DMS153 treated with DMSO at 0.1 percent for 48 hours (cell line): Measurements from ENCODE around the gene SLC35F3.
"Not testable (repeated sequence)": the region's sequence is repeated elsewhere in the genome, so short reads cannot be mapped to it uniquely, and the experiment has no call there.

Source experiments
- DNase-seq: peaks from one replicate; lab custom pipeline; 2025; ENCODE audit not compliant: unreplicated experiment; lab: John Stamatoyannopoulos, UW

Gene SLC35F3

DNA sequence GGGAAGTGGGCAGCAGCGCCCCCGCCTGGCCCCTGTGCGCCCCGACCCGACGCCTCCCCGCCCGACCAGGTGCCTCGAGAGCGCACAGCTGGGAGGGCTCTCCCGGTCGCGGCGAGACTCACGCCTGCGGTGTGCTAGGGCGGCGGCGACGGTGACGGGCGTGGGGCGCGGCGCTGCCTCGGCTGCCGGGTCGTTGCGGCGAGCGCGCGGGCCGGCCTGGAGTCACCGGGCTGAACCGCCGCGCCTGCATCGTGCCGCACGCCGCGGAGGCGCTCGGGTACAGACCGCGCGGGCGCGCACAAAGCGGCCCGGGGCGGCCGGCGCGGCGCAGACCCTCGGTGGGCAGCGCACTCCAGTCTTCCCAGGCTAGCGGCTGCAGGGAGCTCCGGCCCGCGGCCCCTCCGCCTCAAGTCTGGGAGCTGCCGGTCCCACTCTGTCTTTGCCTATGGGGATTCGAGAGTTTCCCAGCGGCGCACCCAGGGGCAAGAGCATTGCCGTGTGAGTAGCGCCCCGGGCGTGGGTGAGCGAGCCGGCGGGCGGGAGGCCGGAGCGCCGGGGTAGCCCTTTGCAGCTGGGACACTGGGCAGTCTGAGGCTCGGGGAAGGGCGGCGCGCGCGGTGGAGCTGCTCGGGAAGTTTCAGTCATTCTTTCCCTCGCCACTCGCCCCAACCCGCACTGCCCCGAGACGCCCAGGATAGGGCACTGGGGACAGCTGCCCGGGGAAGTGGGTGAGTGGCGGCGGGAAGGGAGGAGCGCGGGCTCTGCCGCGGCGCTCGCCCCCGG, at the start of gene SLC35F3:
Gene SLC35F3, plus strand, starts transcription at position 44 of the 783 bp plus-strand sequence.
- DNase-seq, result no peak

DNA sequence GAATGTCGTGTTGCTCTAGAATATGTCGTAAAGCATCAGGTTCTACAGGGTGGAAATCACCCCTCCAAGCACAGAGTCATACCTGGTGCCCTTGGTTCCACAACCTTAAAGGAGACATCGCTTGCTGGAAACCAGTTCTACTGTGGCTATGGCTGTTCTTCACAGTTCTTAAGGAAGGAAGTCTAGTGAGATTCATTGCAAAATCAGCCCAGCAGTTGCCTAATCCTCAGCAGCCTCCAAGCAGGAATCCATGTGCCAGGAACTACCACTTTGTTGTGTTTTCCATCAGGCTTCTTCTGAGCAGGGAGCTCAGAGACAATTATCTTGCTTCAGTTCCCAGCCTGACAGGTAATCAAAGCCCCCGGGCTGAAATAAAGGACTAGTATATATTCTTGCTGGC, 45.0 kb upstream of the SLC35F3 start:
- no peak for DNase-seq

DNA sequence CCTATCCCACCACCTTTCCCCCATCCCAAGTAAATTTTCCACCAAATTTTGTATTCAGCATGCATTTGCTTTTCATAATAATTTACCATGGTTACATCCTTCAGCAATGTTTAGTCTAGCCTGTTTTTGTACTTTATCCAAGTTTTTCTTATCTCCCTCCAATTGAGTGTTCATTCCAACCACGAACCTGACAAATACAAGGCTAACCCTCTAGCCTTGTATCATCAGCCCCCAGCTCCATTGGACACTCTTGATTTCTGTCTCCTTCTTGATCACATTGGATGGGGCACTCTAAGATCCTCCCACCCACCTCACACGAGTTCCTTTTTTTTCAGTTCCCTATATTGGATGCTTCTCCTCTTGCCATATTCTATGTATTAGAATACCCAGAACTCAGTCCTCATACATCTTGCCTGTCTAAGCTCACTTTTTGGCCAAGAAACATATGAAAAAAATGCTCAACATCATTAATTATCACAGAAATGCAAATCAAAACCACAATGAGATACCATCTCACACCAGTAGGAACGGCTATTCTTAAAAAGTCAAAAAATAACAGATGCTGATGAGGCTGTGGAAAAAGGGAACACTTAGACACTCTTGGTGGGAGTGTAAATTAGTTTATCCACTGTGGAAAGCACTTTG, 40.5 kb upstream of the SLC35F3 start:
- DNase-seq, result no peak

DNA sequence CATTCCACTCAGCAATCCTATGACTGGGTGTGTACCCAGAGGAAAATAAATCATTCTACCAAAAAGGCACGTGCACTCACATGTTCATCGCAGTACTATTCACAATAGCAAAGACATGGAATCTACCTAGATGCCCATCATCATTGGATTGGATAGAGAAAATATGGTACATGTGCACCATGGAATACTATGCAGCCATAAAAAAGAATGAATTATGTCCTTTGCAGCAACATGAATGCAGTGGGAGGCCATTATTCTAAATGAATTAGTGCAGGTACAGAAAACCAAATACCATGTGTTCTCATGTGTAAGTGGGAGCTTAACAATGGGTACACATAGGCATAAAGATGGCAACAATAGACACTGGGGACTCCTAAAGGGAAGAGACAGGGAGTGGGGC, 39.9 kb upstream of the SLC35F3 start:
- DNase-seq, result no peak

DNA sequence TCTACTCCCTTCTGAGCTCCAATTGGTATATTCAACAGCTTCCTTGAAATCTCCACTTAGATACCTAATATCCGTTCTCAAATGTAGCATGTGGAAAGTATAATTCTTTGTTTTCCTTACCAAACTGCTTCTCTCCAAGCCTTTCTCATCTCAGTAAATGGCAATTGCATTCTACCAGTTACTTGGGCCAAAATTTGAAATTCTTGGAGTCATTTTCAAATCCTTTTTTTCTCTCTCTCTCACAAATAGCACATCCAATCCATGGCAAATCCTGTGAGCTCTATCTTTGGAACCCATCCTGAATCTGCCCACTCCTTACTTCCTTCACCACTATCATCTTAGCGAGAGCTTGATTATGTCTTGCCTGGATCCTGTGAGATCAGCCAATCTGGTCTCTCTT, 39.3 kb upstream of the SLC35F3 start:
- no peak for DNase-seq

DNA sequence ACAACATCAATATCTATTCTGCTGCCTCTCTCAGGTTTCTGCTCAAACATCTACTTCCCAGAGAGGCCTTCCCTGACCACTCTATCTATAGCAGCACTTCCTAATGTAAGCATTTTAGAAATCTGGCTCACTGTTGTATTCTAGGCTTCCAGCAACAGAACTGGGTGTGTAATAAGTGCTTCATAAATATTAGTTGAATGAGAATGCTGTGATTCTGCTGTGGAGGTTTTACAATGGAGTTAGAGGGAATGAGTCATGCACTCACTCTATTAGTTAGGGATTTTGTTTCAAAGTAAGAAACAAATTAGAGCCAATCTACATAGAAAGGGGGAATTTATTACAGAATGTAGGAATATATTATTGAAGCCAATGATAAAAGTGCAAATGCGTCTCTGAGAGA, 38.6 kb upstream of the SLC35F3 start:
- DNase-seq, result no peak

DNA sequence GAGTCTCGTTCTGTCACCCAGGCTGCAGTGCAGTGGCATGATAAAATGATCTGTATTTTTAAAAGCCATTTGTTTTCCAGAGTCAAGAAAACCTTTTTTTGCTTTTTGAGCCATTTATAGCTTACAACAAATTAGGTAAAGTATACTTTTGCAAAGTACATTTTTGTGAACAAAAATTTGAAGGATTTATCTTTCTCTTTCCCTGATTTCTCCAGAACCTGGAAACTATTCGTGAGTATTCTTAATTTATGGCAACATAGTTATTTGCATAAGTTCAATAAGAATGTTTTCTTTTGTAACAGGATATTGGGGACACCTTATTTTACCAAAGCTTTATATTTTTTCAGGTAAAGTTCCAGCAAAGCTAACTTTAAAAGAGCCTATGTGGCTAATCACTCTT, 37.4 kb upstream of the SLC35F3 start:
- DNase-seq, result no peak

DNA sequence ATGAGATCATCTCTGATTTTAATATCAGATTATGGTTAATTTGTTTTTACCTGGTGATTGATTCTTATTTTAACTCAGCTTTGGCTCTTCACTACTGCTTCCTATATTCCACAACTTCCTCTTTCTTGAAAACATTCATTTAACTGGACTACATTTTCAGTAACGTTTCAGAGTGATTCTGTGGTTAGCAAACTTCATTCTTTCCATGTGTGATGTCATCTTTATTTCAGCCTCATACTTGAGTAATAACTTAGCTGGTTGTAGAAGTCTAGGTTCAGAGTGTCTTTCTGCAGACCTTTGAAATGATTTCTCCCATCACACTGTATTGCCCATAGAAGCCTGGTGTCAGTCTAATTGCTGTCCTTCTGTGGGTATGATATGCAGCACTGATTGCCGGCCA, 36.0 kb upstream of the SLC35F3 start:
- no peak for DNase-seq

DNA sequence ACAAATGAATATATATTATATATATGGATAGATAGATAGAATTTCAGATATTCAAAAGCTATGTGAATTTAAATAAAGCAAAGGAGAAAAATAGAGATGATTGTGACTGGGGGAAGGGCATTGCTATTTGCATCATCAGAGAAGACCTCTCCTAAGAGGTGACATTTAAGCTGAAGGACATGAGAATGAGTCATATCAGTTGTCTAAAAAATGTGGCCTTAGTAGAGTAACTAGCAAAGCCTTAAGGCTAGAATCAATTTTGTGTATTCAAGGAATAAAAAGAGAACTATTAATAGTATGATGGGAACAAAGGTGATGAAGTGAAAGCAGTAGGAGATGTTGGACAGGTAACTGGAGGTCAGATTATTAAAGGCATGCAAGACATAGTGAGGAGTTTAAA, 34.8 kb upstream of the SLC35F3 start:
- no peak for DNase-seq

DNA sequence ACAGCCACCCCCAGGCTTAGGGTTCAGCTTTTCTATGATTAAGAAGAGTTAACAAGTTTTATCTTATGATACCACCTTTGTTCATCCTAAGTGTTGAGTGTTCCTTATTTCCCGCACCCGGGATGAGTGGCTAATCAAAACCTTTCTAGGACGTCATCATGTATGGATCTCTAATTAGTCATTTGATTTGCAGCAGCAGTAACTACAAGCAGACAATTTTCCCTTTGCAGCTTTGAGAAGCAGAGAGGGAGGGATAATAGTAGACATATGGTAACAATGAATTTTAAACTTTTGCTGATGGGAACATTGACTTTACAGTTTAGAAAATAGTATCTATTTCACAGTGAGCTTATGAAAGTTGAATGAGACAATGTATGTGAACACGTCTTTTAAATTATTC, 30.8 kb upstream of the SLC35F3 start:
- no peak for DNase-seq

DNA sequence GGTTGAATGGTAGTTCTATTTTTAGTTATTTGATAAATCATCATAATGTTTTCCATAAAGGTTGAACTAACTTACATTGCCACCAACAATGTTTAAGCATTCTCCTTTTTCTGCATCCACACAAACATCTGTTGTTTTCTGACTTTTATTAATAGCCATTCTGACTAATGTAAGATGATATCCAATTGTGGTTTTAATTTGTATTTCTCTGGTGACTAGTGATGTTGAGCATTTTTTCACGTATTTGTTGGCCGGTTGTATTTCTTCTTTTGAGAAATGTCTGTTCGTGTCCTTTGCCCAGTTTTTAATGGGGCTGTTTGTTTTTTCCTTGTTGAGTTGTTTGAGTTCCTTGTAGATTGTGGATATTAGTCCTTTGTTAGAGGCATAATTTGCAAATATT, 24.6 kb upstream of the SLC35F3 start:
- DNase-seq, result no peak

DNA sequence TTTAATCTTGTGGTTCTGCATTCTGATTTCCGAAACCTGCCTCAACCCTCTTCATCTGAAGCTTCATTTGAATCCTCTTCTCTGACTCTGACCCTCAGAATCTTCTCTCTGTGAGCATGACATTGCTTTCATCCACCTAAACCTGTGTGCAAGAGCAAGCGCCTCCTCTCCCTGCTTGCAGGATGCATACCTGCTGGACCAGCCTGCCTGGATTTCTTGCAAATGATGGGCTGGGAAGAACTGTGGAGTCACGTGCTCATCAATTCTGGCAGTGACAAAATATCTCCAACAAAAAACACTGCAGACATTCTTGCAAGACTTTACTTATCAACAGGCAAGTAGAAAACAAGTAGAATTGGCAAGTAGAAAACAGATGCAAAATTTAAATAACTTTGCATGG, 20.8 kb upstream of the SLC35F3 start:
- DNase-seq, result no peak

DNA sequence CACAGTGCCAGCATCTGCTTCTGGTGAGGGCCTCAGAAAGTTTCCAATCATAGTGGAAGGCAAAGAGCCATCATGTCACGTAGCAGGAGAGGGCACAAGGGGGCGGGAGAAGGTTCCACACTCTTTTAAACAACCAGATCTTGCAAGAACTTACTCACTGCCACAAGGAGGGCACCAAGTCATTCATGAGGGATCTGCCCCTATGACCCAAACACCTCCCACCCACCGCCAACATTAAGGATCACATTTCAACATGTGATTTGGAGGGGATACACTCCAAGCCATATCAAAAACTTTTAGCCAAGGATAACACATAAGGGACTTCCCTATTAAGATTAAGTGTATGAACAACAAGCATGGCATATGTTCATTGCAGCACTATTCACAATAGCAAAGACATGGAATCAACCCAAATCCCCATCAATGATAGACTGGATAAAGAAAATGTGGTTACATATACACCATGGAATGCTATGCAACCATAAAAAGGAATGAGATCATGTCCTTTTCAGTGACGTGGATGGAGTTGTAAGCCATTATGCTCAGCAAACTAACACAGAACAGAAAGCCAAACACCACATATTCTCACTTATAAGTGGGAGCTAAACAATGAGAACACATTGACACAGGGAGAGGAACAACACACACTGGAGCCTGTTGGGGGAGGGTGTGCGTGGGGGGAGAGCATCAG, 19.9 kb upstream of the SLC35F3 start:
- no peak for DNase-seq

DNA sequence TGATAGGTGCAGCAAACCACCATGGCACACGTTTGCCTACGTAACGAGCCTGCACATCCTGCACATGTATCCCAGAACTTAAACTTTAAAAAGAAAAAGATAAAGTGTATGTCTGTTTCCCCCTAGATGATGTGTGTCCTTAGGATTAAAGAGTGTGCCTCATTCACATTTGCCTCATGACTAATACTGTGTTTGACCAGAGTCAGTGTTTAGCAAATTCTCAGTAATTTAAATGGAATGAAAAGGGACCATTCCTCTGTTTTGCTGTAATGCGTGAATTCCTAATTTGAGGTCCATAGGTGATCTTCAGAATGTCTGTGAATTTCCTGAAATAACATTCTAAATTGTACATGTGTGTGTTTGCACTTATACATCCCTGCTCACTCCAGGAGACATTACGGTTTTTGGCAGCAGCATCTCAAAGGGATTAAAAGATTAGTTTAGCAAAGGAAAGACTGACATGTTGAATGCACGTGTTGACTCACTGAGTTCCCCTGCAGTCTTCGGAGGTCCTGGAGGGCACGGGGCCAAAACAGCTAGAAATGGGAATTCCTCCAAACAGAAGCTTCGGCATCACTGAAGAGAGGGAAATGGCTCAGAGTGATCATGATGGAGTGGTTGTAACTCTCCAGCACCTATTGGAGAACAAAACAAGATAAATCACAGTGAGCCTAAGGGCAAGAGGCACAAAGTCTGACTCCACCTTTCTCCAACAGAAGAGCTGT, 19.1 kb upstream of the SLC35F3 start:
- DNase-seq, result no peak

DNA sequence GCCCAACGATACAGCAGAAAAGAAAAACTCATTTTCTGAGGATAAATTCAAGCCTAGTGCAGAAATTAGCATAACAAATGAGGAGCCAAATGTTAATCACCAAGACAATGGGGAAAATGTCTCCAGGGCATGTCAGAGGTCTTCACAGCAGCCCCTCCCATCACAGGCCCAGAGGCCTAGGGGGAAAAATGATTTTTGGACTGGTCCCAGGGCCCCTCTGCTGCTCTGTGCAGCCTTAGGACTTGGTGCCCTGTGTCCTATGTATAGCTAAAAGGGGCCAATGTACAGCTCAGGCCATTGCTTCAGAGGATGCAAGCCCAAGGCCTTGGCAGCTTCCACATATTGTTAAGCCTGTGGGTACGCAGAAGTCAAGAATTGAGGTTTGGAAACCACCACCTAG, 13.3 kb upstream of the SLC35F3 start:
- DNase-seq, result not testable (repeated sequence)

DNA sequence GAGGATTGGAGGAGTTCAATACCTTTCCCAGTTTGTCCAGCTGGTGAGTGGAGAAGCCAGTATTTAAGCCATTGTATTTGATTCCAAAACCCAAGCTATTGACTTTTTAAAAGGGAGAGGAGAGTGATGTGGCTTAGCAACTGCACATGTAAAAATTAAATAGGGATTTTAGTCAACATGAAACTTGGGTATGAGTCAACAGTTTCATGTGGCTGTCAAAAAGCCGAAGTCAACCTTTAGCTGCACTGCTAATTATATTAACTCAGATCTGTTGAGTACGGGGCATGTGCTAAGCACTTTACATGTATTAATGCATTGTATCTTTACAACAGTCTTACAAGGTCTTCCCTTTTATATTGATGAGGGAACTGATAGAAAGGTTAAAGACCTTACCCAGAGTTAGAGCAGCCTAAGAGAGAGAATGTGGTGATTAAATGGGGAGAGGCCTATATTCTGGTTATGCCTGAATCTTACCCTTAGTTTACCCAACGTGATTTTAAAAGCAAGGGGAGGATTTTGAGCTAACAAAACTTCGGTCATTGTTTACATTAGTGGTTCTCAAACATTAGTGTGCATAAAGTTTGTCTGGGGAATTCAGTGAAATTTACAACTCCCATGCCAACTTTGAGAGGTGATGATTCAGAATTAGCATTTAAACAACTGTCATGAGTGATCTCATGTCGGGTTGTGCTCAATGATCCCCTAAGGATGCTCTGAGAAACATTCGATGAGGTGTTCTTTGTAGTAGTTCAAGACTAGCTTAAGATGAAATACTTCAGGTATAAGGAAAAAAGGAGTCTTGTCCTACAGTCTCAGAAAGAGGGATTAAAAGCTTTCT, 6.9 kb upstream of the SLC35F3 start:
- no peak for DNase-seq

DNA sequence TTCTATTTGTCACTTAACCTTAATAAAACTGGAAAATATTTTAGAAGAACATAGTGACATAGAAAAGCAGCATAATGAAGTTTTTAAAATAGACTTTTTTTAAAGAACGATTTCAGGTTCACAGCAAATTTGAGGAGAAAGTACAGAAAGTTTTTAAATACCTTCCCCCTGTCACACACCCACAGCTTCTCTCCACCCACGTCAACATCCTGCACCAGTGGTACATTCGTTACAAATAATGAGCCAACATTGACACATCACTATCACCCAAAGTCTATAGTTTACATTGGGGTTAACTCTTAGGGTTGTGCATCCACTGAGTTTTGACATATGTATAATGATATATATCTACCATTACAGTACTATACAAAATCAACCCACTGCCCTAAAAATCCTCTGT, 3.0 kb upstream of the SLC35F3 start:
- DNase-seq, result no peak

DNA sequence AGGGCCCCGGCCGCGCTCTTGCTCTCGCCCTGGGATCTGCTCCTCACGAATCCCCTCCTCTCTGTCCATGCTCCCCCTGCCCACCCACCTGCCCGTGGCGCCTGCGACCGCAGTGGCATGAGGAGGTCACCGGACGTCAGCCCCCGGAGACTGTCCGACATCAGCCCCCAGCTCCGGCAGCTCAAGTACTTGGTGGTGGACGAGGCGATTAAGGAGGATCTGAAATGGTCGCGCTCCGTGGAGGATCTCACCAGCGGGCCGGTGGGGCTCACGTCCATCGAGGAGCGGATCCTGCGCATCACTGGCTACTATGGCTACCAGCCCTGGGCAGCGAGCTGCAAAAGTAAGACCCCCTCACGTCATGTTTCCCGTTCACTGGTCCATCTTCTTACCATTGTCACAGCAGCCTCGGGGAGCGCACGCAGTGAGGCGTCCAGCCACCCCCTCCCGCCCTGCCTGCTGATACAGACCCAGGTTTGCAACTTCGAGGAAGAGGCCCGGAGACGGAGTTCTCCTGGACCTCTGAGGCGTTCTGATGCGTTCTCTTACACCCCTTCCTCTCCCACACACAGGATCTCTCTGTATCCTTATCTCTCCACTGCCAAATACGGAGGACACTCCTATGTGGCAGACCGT, 1.1 kb downstream of the SLC35F3 start:
- DNase-seq, result no peak

DNA sequence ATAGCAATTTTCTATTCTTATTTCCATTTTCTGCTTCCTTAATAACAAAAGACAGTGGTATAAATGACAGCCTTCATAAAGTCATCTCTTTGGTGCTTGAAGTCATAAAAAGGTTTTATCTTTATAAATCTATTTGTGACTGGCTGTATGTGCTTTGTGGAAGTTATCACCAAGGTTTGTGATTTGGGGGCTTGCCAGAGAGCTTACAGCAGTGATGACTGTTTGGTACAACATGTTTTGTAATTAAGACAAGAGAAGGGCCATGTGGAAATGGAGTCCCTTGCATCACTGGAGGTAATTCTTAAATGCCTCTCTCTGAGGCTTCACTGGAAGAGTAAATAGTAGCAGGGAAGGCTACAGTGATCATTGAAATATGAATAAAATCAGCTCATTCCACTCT, 2.7 kb downstream of the SLC35F3 start:
- no peak for DNase-seq

DNA sequence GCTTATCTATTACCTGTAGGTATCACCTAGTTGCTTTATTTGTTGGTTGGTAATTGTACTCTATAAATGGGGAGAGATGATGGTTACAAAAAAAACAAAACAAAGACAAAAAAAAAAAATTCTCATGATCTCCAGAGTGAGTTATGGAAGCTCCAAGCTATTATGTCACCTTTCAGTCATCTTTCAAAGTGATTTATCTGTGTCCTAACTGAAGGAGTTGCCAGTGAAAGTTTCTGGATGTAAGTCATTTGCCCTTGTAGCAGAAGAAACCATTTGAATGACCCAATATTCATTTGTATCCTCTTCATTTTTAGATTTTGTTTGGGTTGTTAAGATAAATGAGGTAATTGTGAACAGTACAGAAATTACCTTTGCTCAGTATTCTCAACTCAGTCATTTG, 3.6 kb downstream of the SLC35F3 start:
- DNase-seq, result no peak
